Muscle of arm (tissue), 12 donors: Measurements from ENCODE around the gene NOS1AP. TPM values are rescaled to one million over a fixed set of nuclear protein-coding genes. Genes with fewer than 3 reads are reported as not detected.
"Not testable (repeated sequence)": the region's sequence is repeated elsewhere in the genome, so short reads cannot be mapped to it uniquely, and the experiment has no call there.

Experiments
- DNase-seq: peaks from one replicate; pipeline ENCODE4 v3.0.0-alpha.2; 2013
- polyA plus RNA-seq, 12 donors: library from polyadenylated mRNA; unstranded; fragments of 120-200 nt; gene quantifications; one replicate each; pipeline ENCODE4 v1.2.1, GENCODE V29; 2013; ENCODE audit not compliant: insufficient read length in 12 of 12

Gene NOS1AP
- polyA plus RNA-seq, 12 donors, result 0.27 to 1.7 (median 0.76) TPM; not detected in 2

- DNase-seq, result no peak
Measured at GRCh38 chr1:162192763-162193162, 123.3 kb downstream of the NOS1AP start.

- DNase-seq, result no peak
Measured at GRCh38 chr1:162193221-162193620, 123.7 kb downstream of the NOS1AP start.

GRCh38 chr1:162193815-162194214, 124.3 kb downstream of the NOS1AP start:
- DNase-seq, result no peak

- no peak for DNase-seq
Measured at GRCh38 chr1:162195567-162195966, 126.1 kb downstream of the NOS1AP start.

- no peak for DNase-seq
Measured at GRCh38 chr1:162196387-162196786, 126.9 kb downstream of the NOS1AP start.

GRCh38 chr1:162197041-162197531, 127.6 kb downstream of the NOS1AP start:
- DNase-seq, result no peak

GRCh38 chr1:162197615-162198421, 128.3 kb downstream of the NOS1AP start:
- no peak for DNase-seq

GRCh38 chr1:162200096-162200847, 130.8 kb downstream of the NOS1AP start:
- DNase-seq, result no peak

GRCh38 chr1:162201062-162201461, 131.6 kb downstream of the NOS1AP start:
- DNase-seq, result not testable (repeated sequence)

GRCh38 chr1:162204129-162204822, 134.8 kb downstream of the NOS1AP start:
- no peak for DNase-seq

- no peak for DNase-seq
Measured at GRCh38 chr1:162204823-162205155, 135.3 kb downstream of the NOS1AP start.

GRCh38 chr1:162206300-162206699, 136.8 kb downstream of the NOS1AP start:
- no peak for DNase-seq

- DNase-seq, result no peak
Measured at GRCh38 chr1:162206749-162207635, 137.5 kb downstream of the NOS1AP start.

GRCh38 chr1:162207862-162208261, 138.4 kb downstream of the NOS1AP start:
- DNase-seq, result no peak

GRCh38 chr1:162210196-162210595, 140.7 kb downstream of the NOS1AP start:
- no peak for DNase-seq

GRCh38 chr1:162212713-162213112, 143.2 kb downstream of the NOS1AP start:
- DNase-seq, result no peak

GRCh38 chr1:162213281-162213912, 143.9 kb downstream of the NOS1AP start:
- no peak for DNase-seq

- DNase-seq, result no peak
Measured at GRCh38 chr1:162214202-162214601, 144.7 kb downstream of the NOS1AP start.

- no peak for DNase-seq
Measured at GRCh38 chr1:162215902-162216301, 146.4 kb downstream of the NOS1AP start.

GRCh38 chr1:162216604-162217003, 147.1 kb downstream of the NOS1AP start:
- DNase-seq, result no peak

- DNase-seq, result no peak
Measured at GRCh38 chr1:162217706-162218105, 148.2 kb downstream of the NOS1AP start.
